Keratinocyte (primary cell): ENCODE results near the gene ZBTB46. TPM values are rescaled to one million over a fixed set of nuclear protein-coding genes. Genes with fewer than 3 reads are reported as not detected.

Source experiments
- DNase-seq: peaks from one replicate; pipeline ENCODE4 v3.0.0-alpha.2; 2011; ENCODE audit warnings: low read depth, missing footprints, low spot score
- FAIRE-seq: peaks from 2 replicates; lab custom pipeline; 2011; peaks lifted over from hg19 to GRCh38; lab: Jason Lieb, UNC
- H2AFZ ChIP-seq: 2 replicates; pipeline ENCODE4 v1.6.0; 2012; ENCODE audit warnings: low read length, control low read depth, inconsistent platforms; ENCODE audit not compliant: control insufficient read depth
- H3K27ac ChIP-seq: 2 replicates; pipeline ENCODE4 v1.5.1; 2011; ENCODE audit warnings: low read length; ENCODE audit not compliant: control insufficient read depth, insufficient read depth
- H3K27me3 ChIP-seq: 3 replicates; pipeline ENCODE4 v1.6.0; 2011; ENCODE audit warnings: low read length; ENCODE audit not compliant: control insufficient read depth, insufficient read depth; ENCODE audit errors: extremely low read depth
- H3K36me3 ChIP-seq, 2 experiments: 2 replicates in 1 of 2; 3 replicates in 1 of 2; pipeline ENCODE4 v1.5.1; 2011; ENCODE audit warnings: low read length in 2 of 2, mild to moderate bottlenecking in 1 of 2; ENCODE audit not compliant: control insufficient read depth in 2 of 2, insufficient read depth in 2 of 2; ENCODE audit errors: extremely low read depth in 1 of 2
- H3K4me1 ChIP-seq: 3 replicates; pipeline ENCODE4 v1.5.1; 2011; ENCODE audit warnings: low read length; ENCODE audit not compliant: control insufficient read depth, insufficient read depth; ENCODE audit errors: extremely low read depth
- H3K4me2 ChIP-seq: 3 replicates; pipeline ENCODE4 v1.6.0; 2011; ENCODE audit warnings: low read depth, low read length; ENCODE audit not compliant: control insufficient read depth, insufficient read depth; ENCODE audit errors: extremely low read depth
- H3K4me3 ChIP-seq, 3 experiments: fragments of 200-600 bp in 1 of 3; sonication (generic) in 1 of 3; 2 replicates in 2 of 3; 3 replicates in 1 of 3; pipeline ENCODE4 v1.5.1; 2011 to 2016; ENCODE audit warnings: low read length in 3 of 3, mild to moderate bottlenecking in 3 of 3, control low read depth in 2 of 3, inconsistent platforms in 1 of 3, low read depth in 1 of 3, mixed read lengths in 1 of 3, mixed run types in 1 of 3, moderate library complexity in 1 of 3; ENCODE audit not compliant: control insufficient read depth in 2 of 3, insufficient read depth in 2 of 3; ENCODE audit errors: extremely low read depth in 1 of 3
- H3K79me2 ChIP-seq: 2 replicates; pipeline ENCODE4 v1.6.0; 2012; ENCODE audit warnings: low read length; ENCODE audit not compliant: control insufficient read depth, insufficient read depth
- H3K9ac ChIP-seq: 3 replicates; pipeline ENCODE4 v1.6.0; 2011; ENCODE audit warnings: low read length; ENCODE audit not compliant: control insufficient read depth, insufficient read depth; ENCODE audit errors: extremely low read depth
- H3K9me1 ChIP-seq: 3 replicates; pipeline ENCODE4 v1.6.0; 2011; ENCODE audit warnings: low read length; ENCODE audit not compliant: control insufficient read depth, insufficient read depth; ENCODE audit errors: extremely low read depth
- H3K9me3 ChIP-seq: 2 replicates; pipeline ENCODE4 v1.5.1; 2012; ENCODE audit warnings: low read depth, low read length; ENCODE audit not compliant: control insufficient read depth
- H4K20me1 ChIP-seq: 3 replicates; pipeline ENCODE4 v1.6.0; 2011; ENCODE audit warnings: low read length; ENCODE audit not compliant: control insufficient read depth, insufficient read depth; ENCODE audit errors: extremely low read depth
- CTCF ChIP-seq, 3 experiments: IDR thresholded peaks in 1 of 3; conservative IDR thresholded peaks in 1 of 3; optimal IDR thresholded peaks in 1 of 3; 2 replicates in 2 of 3; 3 replicates in 1 of 3; pipeline versions ENCODE3 to v1.5.1; 2011; ENCODE audit warnings: low read length in 3 of 3, mild to moderate bottlenecking in 3 of 3, moderate library complexity in 2 of 3, control low read depth in 1 of 3, inconsistent platforms in 1 of 3; ENCODE audit not compliant: insufficient read depth in 2 of 3; ENCODE audit errors: extremely low read depth in 1 of 3
- EZH2 ChIP-seq: IDR thresholded peaks from one replicate; pipeline ENCODE4 v1.6.1; 2012; ENCODE audit warnings: inconsistent platforms, mild to moderate bottlenecking, low read length, moderate library complexity
- dilution Hi-C: fragments of 300-500 bp; cut with MboI; formaldehyde crosslinking; loops from one replicate; pipeline ENCODE4 v1.7.0; 2020; ENCODE audit warnings: low sequenced_read_pairs; ENCODE audit not compliant: extremely low pct_ligation_motif_present
- polyA plus RNA-seq, 5 experiments: library from polyadenylated mRNA; depleted of rRNA in 3 of 5; stranded (reverse) in 3 of 5; stranded (forward) in 1 of 5; unstranded in 1 of 5; fragments of >200 nt; gene quantifications; 1 replicate in 1 of 5; 2 replicates in 3 of 5; 3 replicates in 1 of 5; pipeline versions ENCODE4 v1.2.1 to v1.2.3, GENCODE V29; 2011 to 2012; ENCODE audit warnings: missing spikeins in 2 of 5, low read depth in 1 of 5, low replicate concordance in 1 of 5

Gene ZBTB46
- polyA plus RNA-seq, 1 donor (not counting 4 experiments of a cell fraction or from before 2014, with no cell fraction given): 0.12 TPM

DNA sequence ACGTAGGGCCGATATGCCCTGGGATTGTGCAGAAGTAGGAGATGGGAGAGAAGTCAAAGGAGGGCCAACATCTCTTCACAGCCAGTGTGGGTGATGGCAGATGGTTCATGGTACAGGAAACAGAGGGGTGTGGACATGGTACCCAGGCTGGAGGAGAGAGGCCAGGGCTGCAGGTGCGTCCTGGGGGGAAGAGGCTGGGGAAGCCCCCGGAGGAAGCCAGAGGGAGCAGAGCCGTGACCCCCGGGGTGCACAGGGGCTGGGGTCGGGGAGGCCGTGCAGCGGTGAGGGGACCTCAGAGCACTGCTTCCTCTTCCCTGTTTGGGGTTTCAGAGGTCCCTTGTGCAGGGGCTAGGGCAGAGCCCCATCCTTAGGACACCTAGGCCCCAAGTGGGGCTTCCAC, 11.2 kb upstream of the ZBTB46 start:
- Histone ChIP-seq H3K79me2 (no peaks in the 10 kb centered on the region), H3K4me2 (no peak overlapping the region), H4K20me1 (peaks cover 2% of the 10 kb centered on the region), H3K36me3 (no peaks in the 10 kb centered on the region), H3K9ac (no peak overlapping the region), H3K27me3 (peaks cover 31% of the 10 kb centered on the region), H2AFZ (no peak overlapping the region), H3K4me3 (no peak overlapping the region), H3K4me1 (peaks cover 5% of the 10 kb centered on the region), H3K9me3 (no peaks in the 10 kb centered on the region), H3K9me1 (no peaks in the 10 kb centered on the region), H3K27ac (no peak overlapping the region)
- dilution Hi-C loops: no loop called here
- TF ChIP-seq EZH2 (no peak), CTCF (optimal IDR thresholded peaks at IDR 0.05 in 1 of 3, IDR thresholded peaks at IDR 0.05 in 1 of 3, conservative IDR thresholded peaks at IDR 0.05 in 1 of 3; ENCODE audit: extremely low read depth in 1 of 3, insufficient read depth in 2 of 3, low read length in 3 of 3) (no peak)
- DNase-seq: no peak
- no peak for FAIRE-seq

DNA sequence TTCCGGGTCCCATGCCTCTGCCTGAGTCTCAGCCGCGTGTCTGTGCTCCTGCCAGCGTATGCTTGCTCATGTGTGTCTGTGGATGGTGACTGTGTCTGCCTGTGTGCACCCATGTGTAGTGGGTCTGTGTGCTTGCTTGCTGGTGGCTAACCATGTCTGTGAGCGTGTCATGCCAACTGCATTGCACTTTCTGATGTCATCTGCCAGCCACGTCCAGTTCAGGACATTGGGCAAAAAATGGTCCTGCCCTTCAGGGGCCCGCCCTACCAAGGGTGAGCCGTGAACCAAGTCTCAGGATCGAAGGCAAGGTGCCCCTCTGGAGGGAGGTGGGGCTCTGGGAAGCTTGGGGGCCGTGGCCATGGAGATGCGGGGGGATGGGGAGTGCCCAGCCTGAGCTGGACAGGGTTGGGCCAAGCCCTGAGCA, 9.4 kb upstream of the ZBTB46 start:
- FAIRE-seq: no peak

More for the DNA sequence above, 9.4 kb upstream of the ZBTB46 start:
- no peaks in the 10 kb centered on the region for H3K36me3 ChIP-seq
- no peaks in the 10 kb centered on the region for H3K79me2 ChIP-seq
- H3K9me1 ChIP-seq: no peaks in the 10 kb centered on the region
- no peak overlapping the region for H3K27ac ChIP-seq
- no peak overlapping the region for H3K4me2 ChIP-seq
- peaks cover 2% of the 10 kb centered on the region for H4K20me1 ChIP-seq
- no peak for TF ChIP-seq EZH2
- TF ChIP-seq CTCF (optimal IDR thresholded peaks at IDR 0.05 in 1 of 3, IDR thresholded peaks at IDR 0.05 in 1 of 3, conservative IDR thresholded peaks at IDR 0.05 in 1 of 3; ENCODE audit: extremely low read depth in 1 of 3, insufficient read depth in 2 of 3, low read length in 3 of 3): no peak
- dilution Hi-C loops: no loop called here
- DNase-seq: no peak
- H3K9ac ChIP-seq: no peak overlapping the region
- no peak overlapping the region for H3K4me3 ChIP-seq
- H3K4me1 ChIP-seq: peaks cover 5% of the 10 kb centered on the region
- no peak overlapping the region for H2AFZ ChIP-seq
- H3K9me3 ChIP-seq: no peaks in the 10 kb centered on the region
- peaks cover 17% of the 10 kb centered on the region for H3K27me3 ChIP-seq
